DND-41 (cell line): ENCODE results near the gene WDPCP.

Source experiments
- CTCF ChIP-seq: IDR thresholded peaks from 2 replicates; pipeline ENCODE4 v1.5.1; 2012; ENCODE audit warnings: borderline replicate concordance, low read length, moderate library complexity, mild to moderate bottlenecking; ENCODE audit not compliant: poor library complexity, severe bottlenecking; ENCODE audit errors: extremely low read depth
- EZH2 ChIP-seq: IDR thresholded peaks from 3 replicates; pipeline ENCODE4 v1.6.1; 2012; ENCODE audit warnings: borderline replicate concordance, low read depth, mild to moderate bottlenecking, moderate library complexity, low read length, inconsistent platforms; ENCODE audit not compliant: severe bottlenecking

GRCh38 chr2:63522950-63523349, 65.3 kb downstream of the WDPCP start:
- TF ChIP-seq CTCF (no peak), EZH2 (no peak)
